Activated naive CD4-positive, alpha-beta T cell treated with anti-CD3 and anti-CD28 coated beads, Interleukin-2, amount 50 U/mL, for 72 hours (primary cell): ENCODE data around the gene P2RX1. TPM values are rescaled to one million over a fixed set of nuclear protein-coding genes. Genes with fewer than 3 reads are reported as not detected.

Experiments used
- ATAC-seq, 2 donors: fragments of 150-1000 bp; cut with Tn5 transposase; 2 replicates each; pipeline ENCODE4 v1.10.0; 2021; ENCODE audit warnings: mild to moderate bottlenecking in 2 of 2, moderate library complexity in 2 of 2
- DNase-seq, 2 donors: peaks; one replicate each; pipeline ENCODE4 v3.0.0; 2021 to 2022; ENCODE audit warnings: low spot score in 2 of 2
- H3K27ac Mint-ChIP-seq, 2 donors: one replicate each; pipeline ENCODE4 v1.8.0; 2022; ENCODE audit warnings: mild to moderate bottlenecking in 2 of 2, mixed read lengths in 2 of 2
- H3K36me3 Mint-ChIP-seq, 2 donors: one replicate each; pipeline ENCODE4 v1.8.0; 2022; ENCODE audit warnings: mixed read lengths in 2 of 2
- H3K9me3 Mint-ChIP-seq, 2 donors: one replicate each; pipeline ENCODE4 v1.8.0; 2022; ENCODE audit warnings: mixed read lengths in 2 of 2
- total RNA-seq, 2 donors: library from RNA; stranded (reverse); gene quantifications; one replicate each; pipeline ENCODE4 v1.2.3, GENCODE V29; 2022

P2RX1 gene
- total RNA-seq, 2 donors from 2014 or later, result 0.14 to 1.5 TPM

DNA sequence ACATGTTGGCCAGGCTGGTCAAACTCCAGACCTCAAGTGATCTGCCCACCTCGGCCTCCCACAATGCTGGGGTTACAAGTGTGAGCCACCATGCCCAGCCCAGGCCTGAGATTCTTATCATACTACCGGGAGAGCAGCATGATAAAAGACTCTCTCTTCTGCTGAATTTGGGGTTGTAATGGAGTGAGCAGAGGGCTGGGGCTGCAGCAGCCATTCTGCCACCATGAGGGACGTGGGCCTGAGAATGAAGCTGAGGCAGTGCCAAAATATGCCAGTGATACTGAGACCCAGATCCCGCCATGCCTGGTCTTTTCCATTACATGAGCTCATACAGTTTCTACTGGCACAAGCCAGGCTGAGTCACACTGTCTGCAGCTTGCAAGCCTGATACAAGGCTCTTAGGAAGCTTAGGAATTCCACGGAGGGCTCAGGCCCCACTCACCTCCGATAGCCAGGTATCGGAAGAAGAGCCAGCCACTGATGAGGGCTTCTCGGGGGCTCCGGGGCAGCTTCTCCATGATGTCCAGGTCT is 19.6 kb upstream of the P2RX1 start:
- DNase-seq (no peak), ATAC-seq (no peak)
- Mint-ChIP-seq H3K36me3 (peaks cover 16 to 17% of the 10 kb centered on the region in 2 donors), H3K27ac (peak overlapping the region in 1 of 2 donors; percentile 36), H3K9me3 (no peaks in the 10 kb centered on the region)

- ATAC-seq (peak; percentile 62 to 77), DNase-seq (no peak)
- H3K27ac Mint-ChIP-seq, result no peak overlapping the region
- peaks cover 15 to 16% of the 10 kb centered on the region in 2 donors for H3K36me3 Mint-ChIP-seq
- H3K9me3 Mint-ChIP-seq, result no peaks in the 10 kb centered on the region
These were observed 18.9 kb upstream of the P2RX1 start for GRCh38 chr17:3935140-3935542.

- DNase-seq (no peak), ATAC-seq (no peak)
- Mint-ChIP-seq H3K27ac (peak overlapping the region in 1 of 2 donors; percentile 55), H3K9me3 (no peaks in the 10 kb centered on the region), H3K36me3 (no peaks in the 10 kb centered on the region)
These were observed 13.5 kb upstream of the P2RX1 start for GRCh38 chr17:3929764-3930163.

GRCh38 chr17:3929181-3929580 is 12.9 kb upstream of the P2RX1 start:
- ATAC-seq (peak in 1 of 2 donors; percentile 15), DNase-seq (no peak)
- Mint-ChIP-seq H3K9me3 (no peaks in the 10 kb centered on the region), H3K36me3 (no peaks in the 10 kb centered on the region), H3K27ac (no peak overlapping the region)

DNA sequence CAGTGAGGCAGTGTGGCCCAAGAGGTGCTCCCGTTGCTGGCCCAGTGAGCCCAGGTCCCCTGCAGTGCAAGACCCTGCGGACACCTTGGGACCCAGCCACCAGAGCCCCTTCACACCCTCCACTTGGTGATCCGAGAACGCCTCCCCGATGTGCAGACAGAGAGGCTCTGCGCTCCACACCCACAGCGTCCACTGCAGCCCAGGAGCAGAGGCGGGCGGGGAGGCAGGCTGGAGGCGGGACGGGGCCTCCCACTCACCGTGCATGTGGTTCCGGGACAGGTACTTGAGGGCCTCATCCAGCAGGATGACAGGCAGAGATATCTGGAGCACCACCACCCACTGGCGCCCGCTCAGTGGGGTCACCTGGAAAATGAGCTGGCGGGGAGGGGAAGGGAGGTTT is 12.1 kb upstream of the P2RX1 start:
- no peaks in the 10 kb centered on the region for H3K9me3 Mint-ChIP-seq
- no peak for ATAC-seq
- DNase-seq, result no peak
- H3K36me3 Mint-ChIP-seq, result no peaks in the 10 kb centered on the region
- H3K27ac Mint-ChIP-seq, result no peak overlapping the region

DNA sequence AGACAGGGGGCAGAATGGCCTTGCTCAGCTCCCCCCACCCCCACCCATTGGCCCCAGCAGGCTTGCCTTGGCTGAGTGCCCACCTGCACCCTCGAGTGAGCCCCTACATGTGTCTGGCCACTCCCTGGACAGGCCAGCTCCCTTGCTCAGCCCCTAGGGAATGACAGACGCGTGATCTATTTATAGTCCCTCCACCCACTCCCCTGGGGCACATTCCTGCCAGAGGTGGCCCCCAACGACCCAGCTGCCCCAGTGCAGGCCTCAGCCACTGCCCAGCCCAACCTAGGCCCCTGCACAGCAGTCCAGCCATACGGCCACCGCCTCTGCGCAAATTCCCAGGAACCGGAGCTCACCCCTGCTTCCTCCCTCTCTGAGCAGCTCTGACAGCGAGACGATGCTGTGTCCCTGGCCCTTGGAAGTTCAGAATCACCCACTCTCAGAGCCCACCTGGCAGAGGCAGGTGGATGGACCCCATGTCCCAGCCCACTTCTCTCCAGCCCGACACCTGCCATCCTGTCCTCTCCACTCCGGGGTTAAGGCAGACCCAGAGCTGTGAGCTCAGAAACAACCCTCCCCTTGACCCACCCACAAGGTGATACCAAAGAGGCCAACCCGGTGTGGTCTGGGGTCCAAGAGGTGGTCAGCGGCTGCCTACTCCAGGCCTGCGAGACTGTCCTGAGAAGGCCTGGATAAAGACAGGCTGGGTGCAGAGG is 11.5 kb upstream of the P2RX1 start:
- H3K36me3 Mint-ChIP-seq, result no peaks in the 10 kb centered on the region
- H3K27ac Mint-ChIP-seq, result no peak overlapping the region
- no peak for DNase-seq
- H3K9me3 Mint-ChIP-seq, result no peaks in the 10 kb centered on the region
- no peak for ATAC-seq

- ATAC-seq, result no peak
- H3K9me3 Mint-ChIP-seq, result no peaks in the 10 kb centered on the region
- H3K27ac Mint-ChIP-seq, result peak overlapping the region in 1 of 2 donors; percentile 91
These were observed 10.8 kb upstream of the P2RX1 start for GRCh38 chr17:3926860-3927627.

GRCh38 chr17:3925684-3926485 is 9.6 kb upstream of the P2RX1 start:
- Mint-ChIP-seq H3K9me3 (no peaks in the 10 kb centered on the region), H3K27ac (peak overlapping the region in 1 of 2 donors; percentile 40), H3K36me3 (no peaks in the 10 kb centered on the region)
- ATAC-seq (no peak), DNase-seq (no peak)

More at GRCh38 chr17:3926860-3927627, 10.8 kb upstream of the P2RX1 start:
- no peak for DNase-seq
- no peaks in the 10 kb centered on the region for H3K36me3 Mint-ChIP-seq

- ATAC-seq (no peak), DNase-seq (no peak)
- H3K27ac Mint-ChIP-seq, result peak overlapping the region in 1 of 2 donors; percentile 18
- no peaks in the 10 kb centered on the region for H3K9me3 Mint-ChIP-seq
- H3K36me3 Mint-ChIP-seq, result no peaks in the 10 kb centered on the region
These were observed 8.5 kb upstream of the P2RX1 start for GRCh38 chr17:3924512-3925350.

DNA sequence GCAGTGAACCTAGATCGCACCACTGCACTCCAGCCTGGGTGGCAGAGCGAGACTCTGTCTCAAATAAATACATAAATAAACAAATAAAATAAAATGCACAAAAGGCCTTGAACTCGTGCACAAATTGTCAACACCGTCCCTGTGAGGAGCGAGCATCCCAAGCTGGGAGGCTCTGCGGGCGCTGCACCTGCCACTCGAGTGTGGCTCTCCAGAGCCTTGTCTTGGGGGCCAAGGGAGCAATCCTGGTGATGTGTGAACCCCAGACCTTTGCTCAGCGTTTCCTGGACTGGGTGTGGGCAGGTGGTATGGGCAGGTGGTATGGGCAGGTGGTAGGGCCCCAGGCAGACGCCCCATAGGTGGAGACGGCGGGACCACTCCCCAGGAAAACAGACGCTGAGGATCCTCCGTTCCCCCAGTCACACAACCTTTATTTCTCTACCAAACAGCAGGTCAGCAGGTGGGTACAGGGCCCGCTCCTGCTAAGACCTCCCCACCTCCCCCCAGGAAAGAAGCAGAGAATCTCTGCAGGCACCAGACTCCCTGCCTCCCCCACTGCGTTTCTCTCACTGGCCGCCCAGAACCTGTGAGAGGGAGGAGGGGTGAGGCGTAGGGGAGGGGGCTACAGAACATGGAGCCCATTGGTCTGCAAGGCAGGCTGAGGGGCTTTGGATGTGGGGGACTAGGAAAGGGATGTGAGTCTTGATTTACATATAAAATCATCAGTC is 7.4 kb upstream of the P2RX1 start:
- DNase-seq, result no peak
- no peaks in the 10 kb centered on the region for H3K36me3 Mint-ChIP-seq
- H3K9me3 Mint-ChIP-seq, result no peaks in the 10 kb centered on the region
- ATAC-seq, result no peak
- no peak overlapping the region for H3K27ac Mint-ChIP-seq

DNA sequence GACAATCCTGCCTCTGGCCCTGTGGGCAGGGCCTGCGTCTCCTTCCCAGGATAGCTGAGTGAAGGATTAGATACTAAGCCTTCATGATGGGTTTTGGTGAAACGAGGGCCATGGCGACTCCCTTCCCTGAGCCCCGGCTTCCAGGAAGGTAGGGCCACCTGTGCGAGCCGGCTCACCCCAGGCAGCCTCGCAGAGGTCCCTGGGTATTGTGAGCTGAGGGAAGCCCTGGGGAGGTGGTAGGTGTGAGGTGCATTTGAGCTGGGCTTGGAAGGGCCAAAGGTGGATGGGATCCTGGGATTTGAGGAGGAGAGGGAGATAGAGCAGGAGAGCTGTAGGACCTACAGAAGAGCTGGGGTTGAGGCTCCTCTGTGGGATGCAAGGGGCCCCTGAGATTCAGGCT is 6.5 kb upstream of the P2RX1 start:
- no peaks in the 10 kb centered on the region for H3K9me3 Mint-ChIP-seq
- peak overlapping the region; percentile 25 to 32 for H3K27ac Mint-ChIP-seq
- no peak for ATAC-seq
- DNase-seq, result no peak
- no peaks in the 10 kb centered on the region for H3K36me3 Mint-ChIP-seq

- Mint-ChIP-seq H3K27ac (no peak overlapping the region), H3K36me3 (no peaks in the 10 kb centered on the region), H3K9me3 (no peaks in the 10 kb centered on the region)
- no peak for ATAC-seq
- no peak for DNase-seq
These were observed 5.4 kb upstream of the P2RX1 start for GRCh38 chr17:3921502-3922319.

DNA sequence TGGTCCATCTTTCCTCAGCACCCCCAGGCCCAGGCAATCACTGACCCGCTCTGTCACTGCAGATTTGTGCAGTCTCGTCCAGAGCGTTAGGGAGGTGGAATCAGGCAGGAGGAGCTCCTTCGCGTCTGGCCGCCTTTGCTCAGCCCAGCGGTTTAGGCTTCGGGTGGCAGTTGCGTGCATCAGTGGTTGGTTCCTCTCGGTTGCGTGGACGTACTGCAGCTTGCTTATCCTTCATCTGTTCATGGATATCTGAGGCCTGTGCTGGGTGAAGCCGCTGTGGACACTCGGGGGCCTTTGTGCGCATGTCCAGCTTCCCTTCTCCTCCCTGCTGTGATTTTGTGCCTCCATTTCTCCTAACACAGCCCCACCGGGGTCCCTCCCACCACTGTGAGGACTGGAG is 4.7 kb upstream of the P2RX1 start:
- ATAC-seq (no peak), DNase-seq (no peak)
- no peaks in the 10 kb centered on the region for H3K9me3 Mint-ChIP-seq
- H3K36me3 Mint-ChIP-seq, result no peaks in the 10 kb centered on the region
- H3K27ac Mint-ChIP-seq, result no peak overlapping the region

DNA sequence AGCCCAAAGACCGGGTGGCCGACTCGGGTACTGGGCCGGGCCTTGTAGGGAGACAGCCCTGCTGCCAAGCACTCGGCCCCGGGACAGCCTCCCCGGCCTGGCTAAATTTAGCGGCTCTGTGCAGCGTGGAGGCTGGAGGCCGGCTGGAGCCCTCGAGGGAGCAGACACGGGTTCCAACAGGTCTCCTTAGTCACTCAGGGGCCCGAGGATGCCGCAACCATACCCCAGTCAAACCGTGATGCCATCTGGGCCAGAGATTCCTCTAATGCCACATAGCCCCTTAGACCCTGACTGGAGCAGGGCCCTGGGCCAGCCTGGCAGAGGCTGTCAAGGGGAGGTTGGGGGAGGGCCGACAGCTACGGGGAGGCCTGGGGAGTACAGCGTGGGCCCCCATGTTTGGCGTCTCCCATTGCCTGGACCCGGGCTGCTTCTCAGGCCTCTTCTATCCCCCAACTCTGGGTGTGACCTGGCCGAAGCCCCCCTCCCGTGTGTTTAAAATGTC is 2.9 kb upstream of the P2RX1 start:
- H3K9me3 Mint-ChIP-seq, result no peaks in the 10 kb centered on the region
- no peaks in the 10 kb centered on the region for H3K36me3 Mint-ChIP-seq
- DNase-seq, result no peak
- H3K27ac Mint-ChIP-seq, result no peak overlapping the region
- ATAC-seq, result no peak
